ENCODE measurements around the gene CITED4. TPM values are rescaled to one million over a fixed set of nuclear protein-coding genes. Genes with fewer than 3 reads are reported as not detected.

The CITED4 gene
- total and polyA plus RNA-seq, 7 donors = 5.6 to 40.9 (median 17.8) TPM

DNA sequence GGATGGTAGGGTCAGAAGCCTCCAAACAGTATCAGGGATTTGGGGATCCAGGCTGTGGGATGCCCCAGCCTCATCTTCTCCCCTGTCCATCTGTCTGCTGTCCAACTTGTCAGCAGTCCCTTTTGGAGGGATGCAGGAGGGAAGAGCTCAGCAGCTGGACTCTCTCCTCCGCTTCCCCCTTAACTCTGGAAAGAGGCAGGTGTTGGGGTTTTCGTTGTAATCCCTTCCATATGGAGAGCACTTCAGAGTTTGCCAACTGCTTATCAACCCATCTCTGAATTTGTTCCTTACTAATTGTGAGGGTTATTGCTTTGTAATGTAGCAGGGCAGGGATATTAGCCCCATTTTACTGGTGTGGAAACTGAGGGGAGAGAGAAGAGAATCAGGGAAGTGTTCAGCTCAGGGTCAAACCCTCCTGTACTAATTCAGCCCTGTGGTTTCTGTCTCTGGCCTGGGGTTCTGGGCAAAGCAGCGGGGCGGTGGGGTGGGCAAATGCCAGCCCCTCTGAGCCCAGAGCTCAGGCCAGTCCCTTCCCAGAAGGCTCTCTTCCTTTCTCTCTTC lies 3.2 kb downstream of the CITED4 start:
- no peak for DNase-seq
- 77 to 87% (median 78%) methylated on average over 4 of the region's 4 CpGs for WGBS, 3 donors
- H3K27me3 ChIP-seq (ENCODE audit: insufficient read depth in 3 of 3, low read length in 2 of 3) = no peaks in the 10 kb centered on the region
- H3K36me3 ChIP-seq (ENCODE audit: insufficient read depth in 1 of 2, low read depth in 1 of 2) = no peaks in the 10 kb centered on the region
- no peak for ATAC-seq
- H3K27ac ChIP-seq = no peak overlapping the region
- TF ChIP-seq, protein P1, sequence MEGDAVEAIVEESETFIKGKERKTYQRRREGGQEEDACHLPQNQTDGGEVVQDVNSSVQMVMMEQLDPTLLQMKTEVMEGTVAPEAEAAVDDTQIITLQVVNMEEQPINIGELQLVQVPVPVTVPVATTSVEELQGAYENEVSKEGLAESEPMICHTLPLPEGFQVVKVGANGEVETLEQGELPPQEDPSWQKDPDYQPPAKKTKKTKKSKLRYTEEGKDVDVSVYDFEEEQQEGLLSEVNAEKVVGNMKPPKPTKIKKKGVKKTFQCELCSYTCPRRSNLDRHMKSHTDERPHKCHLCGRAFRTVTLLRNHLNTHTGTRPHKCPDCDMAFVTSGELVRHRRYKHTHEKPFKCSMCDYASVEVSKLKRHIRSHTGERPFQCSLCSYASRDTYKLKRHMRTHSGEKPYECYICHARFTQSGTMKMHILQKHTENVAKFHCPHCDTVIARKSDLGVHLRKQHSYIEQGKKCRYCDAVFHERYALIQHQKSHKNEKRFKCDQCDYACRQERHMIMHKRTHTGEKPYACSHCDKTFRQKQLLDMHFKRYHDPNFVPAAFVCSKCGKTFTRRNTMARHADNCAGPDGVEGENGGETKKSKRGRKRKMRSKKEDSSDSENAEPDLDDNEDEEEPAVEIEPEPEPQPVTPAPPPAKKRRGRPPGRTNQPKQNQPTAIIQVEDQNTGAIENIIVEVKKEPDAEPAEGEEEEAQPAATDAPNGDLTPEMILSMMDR (IDR thresholded peaks at IDR 0.05) = no peak
- peaks cover 17% of the 10 kb centered on the region for H3K4me1 ChIP-seq
- intact Hi-C loops (cut with DNase I) = no loop called here
- H3K4me3 ChIP-seq = no peak overlapping the region
- H3K9me3 ChIP-seq = no peaks in the 10 kb centered on the region

DNA sequence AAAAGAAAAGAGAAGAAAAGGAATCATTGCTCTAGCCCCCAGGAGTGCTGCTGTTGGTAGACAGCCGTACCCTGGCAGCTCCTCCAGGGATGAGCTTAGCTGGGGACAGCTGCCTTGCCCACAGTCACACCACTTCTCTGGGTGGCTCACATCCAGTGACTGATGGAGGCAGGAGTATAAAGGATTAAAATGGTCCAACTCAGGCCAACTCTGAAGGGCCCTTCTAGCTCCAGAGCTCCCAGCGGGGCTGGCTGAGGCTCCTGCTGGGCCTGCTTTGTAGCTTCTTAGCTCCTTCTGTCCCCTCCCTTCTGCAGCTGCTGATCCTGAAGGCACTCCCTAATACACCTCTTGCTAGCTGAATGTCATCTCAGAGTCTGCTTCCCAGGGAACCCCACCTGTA lies 4.4 kb downstream of the CITED4 start:
- intact Hi-C loops (cut with DNase I) = no loop called here
- H3K4me1 ChIP-seq = peaks cover 17% of the 10 kb centered on the region
- TF ChIP-seq, protein P1 (IDR thresholded peaks at IDR 0.05) = no peak
- DNase-seq (no peak), ATAC-seq (peak in 1 of 4 donors; percentile 38)
- H3K36me3 ChIP-seq (ENCODE audit: insufficient read depth in 1 of 2, low read depth in 1 of 2) = no peaks in the 10 kb centered on the region
- no peak overlapping the region for H3K4me3 ChIP-seq
- H3K27ac ChIP-seq = no peak overlapping the region
- H3K9me3 ChIP-seq = no peaks in the 10 kb centered on the region
- WGBS, 3 donors = 21 to 33% (median 30%) methylated on average over 2 of the region's 2 CpGs
- H3K27me3 ChIP-seq (ENCODE audit: insufficient read depth in 3 of 3, low read length in 2 of 3) = no peaks in the 10 kb centered on the region

DNA sequence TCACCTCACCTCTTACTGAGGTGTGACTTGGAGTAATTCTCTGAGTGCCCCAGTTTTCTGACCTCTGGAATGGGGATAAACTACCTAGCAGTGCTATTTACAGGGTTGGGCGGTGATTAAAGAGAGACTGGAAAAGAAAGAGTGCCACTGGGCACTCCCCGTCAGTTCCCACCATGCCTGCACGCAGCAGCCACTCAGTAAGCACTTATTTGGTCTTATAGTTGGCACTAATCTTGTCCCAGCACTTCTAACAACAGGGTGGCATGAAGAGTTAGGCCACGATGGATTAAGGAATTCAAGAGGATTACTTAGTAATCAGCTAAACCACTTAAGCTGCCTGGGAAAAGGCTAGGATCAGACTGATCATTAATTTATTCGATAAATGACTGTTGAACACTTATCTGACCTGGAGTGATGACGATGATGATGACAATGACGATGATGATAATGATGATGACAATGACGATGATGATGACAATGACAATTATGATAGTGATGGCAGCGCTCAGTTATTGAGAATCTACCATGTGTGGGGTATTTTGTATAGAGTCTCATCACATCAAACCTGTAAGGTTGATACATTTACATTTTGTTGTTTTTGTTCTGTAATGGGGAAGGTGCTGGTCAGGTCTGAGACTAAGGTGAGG lies 5.4 kb downstream of the CITED4 start:
- ATAC-seq (no peak), DNase-seq (no peak)
- 88 to 90% (median 89%) methylated on average over 9 of the region's 9 CpGs for WGBS, 3 donors
- Histone ChIP-seq H3K36me3 (ENCODE audit: insufficient read depth in 1 of 2, low read depth in 1 of 2) (no peaks in the 10 kb centered on the region), H3K27ac (no peak overlapping the region), H3K9me3 (no peaks in the 10 kb centered on the region), H3K27me3 (ENCODE audit: insufficient read depth in 3 of 3, low read length in 2 of 3) (no peaks in the 10 kb centered on the region), H3K4me1 (peaks cover 17% of the 10 kb centered on the region), H3K4me3 (no peak overlapping the region)
- TF ChIP-seq, protein P1 (IDR thresholded peaks at IDR 0.05) = no peak
- intact Hi-C loops (cut with DNase I) = no loop called here

DNA sequence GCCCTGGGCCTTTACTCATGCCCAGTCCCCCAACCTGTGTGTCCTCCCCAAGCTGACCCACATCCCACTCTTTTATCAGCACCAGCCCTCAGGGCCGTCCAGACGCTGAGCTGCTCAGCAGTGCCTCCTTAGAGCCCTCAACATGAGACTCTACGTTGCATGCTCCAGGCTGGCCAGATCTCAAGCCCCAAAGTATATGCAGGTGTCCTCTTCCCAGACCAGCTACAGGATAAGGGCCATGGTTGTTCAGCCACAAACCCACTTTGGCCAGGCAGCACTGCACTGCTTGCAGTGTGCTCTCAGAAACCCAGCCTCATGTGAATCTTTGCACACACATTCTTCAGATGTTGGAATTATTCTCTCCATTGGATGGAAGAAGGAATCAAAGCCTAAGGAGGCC lies 6.0 kb downstream of the CITED4 start:
- intact Hi-C loops (cut with DNase I) = no loop called here
- H3K4me3 ChIP-seq = no peak overlapping the region
- no peak for DNase-seq
- 71 to 96% (median 73%) methylated on average over 3 of the region's 3 CpGs for WGBS, 3 donors
- ATAC-seq = no peak
- no peak overlapping the region for H3K27ac ChIP-seq
- H3K36me3 ChIP-seq (ENCODE audit: insufficient read depth in 1 of 2, low read depth in 1 of 2) = no peaks in the 10 kb centered on the region
- H3K4me1 ChIP-seq = peaks cover 17% of the 10 kb centered on the region
- TF ChIP-seq, protein P1 (IDR thresholded peaks at IDR 0.05) = no peak
- H3K9me3 ChIP-seq = no peaks in the 10 kb centered on the region
- no peaks in the 10 kb centered on the region for H3K27me3 ChIP-seq (ENCODE audit: insufficient read depth in 3 of 3, low read length in 2 of 3)

DNA sequence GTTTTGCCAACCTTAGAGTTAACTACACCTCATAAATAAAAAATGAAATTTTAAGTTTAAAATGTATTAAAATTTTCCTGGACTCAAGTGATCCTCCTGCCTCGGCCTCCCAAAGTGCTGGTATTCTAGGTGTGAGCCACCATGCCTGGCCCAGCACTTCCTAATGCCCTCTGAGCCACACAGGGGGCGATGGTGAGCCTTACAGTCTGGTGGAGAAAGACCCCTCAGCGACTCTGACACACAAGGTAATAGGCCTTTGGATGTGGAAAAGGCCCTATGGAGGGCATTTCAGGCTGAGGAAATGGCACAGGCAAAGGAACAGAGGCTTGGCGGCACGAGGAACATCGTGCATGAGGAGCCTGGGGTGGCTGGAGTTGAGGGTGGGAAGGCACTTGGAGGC lies 6.7 kb downstream of the CITED4 start:
- Histone ChIP-seq H3K4me1 (peaks cover 13% of the 10 kb centered on the region), H3K27me3 (ENCODE audit: insufficient read depth in 3 of 3, low read length in 2 of 3) (no peaks in the 10 kb centered on the region), H3K36me3 (ENCODE audit: insufficient read depth in 1 of 2, low read depth in 1 of 2) (no peaks in the 10 kb centered on the region), H3K9me3 (no peaks in the 10 kb centered on the region), H3K4me3 (no peak overlapping the region), H3K27ac (no peak overlapping the region)
- DNase-seq = no peak
- 82 to 91% (median 89%) methylated on average over 6 of the region's 6 CpGs for WGBS, 3 donors
- intact Hi-C loops (cut with DNase I) = no loop called here
- ATAC-seq = no peak
- TF ChIP-seq, protein P1 (IDR thresholded peaks at IDR 0.05) = no peak
